NK-92 (cell line): ENCODE data around the gene IQSEC1.
"Not testable (repeated sequence)": the region's sequence is repeated elsewhere in the genome, so short reads cannot be mapped to it uniquely, and the experiment has no call there.

Source experiments
- DNase-seq: peaks from one replicate; lab custom pipeline; 2025; ENCODE audit not compliant: unreplicated experiment; lab: John Stamatoyannopoulos, UW

Gene IQSEC1

GRCh38 chr3:12882336-12883310 lies 190.6 kb downstream of the IQSEC1 start:
- no peak for DNase-seq

DNA sequence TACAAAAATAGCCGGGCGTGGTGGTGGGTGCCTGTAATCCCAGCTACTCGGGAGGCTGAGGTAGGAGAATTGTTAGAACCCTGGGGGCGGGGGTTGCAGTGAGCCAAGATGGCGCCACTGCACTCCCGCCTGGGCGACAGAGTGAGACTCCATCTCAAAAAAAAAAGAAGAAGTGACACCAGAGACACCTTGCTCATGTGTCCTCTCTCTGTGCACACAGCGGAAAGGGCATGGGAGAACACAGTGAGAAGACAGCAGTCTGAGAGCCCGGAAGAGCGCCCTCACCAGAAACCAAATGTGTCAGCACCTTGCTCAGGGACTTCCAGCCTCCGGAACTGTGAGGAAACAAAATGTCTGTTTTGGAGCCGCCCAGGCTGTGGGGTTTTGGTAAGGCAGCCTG lies 191.4 kb downstream of the IQSEC1 start:
- DNase-seq = not testable (repeated sequence)

- DNase-seq = no peak
Observed at GRCh38 chr3:12879191-12879815, 193.9 kb downstream of the IQSEC1 start.

DNA sequence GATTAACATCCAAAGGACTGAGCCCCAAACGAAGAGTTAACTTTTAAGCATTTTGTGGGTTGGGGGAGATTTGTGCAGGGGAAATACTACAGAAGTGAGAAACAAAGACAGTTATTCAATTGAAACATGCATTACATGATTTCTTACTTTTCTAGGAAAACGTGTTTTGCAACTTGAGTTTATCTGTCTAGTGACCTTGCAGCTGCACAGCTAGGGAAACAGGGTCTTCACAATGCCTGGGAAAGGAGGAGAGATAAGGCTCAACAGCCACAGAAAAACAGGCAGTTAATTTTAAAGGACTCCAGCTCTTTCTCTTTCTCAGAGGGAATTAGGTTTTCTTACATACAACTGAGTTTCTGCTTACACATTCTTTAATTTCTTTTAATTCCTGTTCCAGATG lies 194.5 kb downstream of the IQSEC1 start:
- not testable (repeated sequence) for DNase-seq

GRCh38 chr3:12878141-12878574 lies 195.1 kb downstream of the IQSEC1 start:
- DNase-seq = no peak

- no peak for DNase-seq
Observed at GRCh38 chr3:12877040-12877439, 196.2 kb downstream of the IQSEC1 start.

- DNase-seq = no peak
Observed at GRCh38 chr3:12875857-12876836, 197.1 kb downstream of the IQSEC1 start.

DNA sequence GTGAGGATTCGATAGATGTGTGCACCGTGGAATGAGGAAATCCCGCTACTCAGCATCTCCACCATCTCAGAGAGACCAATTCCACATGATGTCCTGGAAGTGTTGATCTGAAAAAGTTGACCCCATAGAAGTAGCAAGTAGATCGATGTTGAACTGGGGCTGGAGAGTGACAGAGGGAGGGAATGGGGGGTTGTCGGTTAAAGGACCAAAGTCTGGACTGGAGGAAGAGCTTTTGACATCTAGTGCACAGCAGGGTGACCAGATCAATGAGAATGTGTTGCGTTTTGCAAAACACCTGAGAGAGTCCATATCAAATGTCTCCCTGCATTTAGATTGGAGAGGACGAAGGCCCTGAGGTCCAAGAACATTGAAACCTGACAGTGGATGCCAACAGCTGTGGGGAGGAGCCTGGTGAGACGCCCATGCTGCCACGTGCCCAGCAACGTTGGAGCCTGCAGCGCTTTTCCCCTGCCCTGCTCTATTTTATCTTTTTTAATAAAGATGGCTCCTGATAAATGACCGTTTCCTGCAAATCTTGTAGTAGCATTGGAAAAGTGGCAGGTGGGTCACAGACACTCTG lies 201.7 kb downstream of the IQSEC1 start:
- DNase-seq = no peak

GRCh38 chr3:12870942-12871341 lies 202.3 kb downstream of the IQSEC1 start:
- no peak for DNase-seq

DNA sequence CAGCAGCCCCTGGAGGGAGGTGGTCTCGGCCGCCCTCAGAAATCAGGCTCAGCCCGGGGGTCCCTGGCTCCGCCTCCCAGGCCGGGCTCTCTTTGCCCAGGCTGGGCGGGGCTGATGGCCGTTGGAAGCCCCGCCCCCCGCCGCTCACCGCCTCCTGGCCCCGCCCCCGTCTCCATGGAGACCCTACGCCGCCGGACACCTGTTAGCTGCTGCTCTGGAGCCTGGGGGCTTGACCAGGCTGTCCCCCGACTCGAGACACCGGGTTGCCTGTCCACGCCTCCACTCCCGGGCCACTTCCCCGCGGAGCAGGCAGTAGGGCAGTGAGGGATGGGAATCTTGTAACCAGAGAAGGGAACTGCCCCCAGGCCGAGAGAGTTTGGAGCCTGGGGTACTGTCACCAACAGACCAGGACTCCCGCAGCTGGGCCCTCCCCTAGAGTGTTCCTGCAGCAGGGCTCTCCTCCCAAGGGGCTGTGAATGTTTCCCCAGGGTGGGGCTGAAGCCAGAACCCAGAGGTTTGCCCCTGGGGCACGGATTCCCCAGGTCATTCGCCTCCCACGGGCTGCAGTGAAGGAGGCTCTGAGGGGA lies 204.1 kb downstream of the IQSEC1 start:
- no peak for DNase-seq

- no peak for DNase-seq
Observed at GRCh38 chr3:12868039-12869034, 204.9 kb downstream of the IQSEC1 start.

DNA sequence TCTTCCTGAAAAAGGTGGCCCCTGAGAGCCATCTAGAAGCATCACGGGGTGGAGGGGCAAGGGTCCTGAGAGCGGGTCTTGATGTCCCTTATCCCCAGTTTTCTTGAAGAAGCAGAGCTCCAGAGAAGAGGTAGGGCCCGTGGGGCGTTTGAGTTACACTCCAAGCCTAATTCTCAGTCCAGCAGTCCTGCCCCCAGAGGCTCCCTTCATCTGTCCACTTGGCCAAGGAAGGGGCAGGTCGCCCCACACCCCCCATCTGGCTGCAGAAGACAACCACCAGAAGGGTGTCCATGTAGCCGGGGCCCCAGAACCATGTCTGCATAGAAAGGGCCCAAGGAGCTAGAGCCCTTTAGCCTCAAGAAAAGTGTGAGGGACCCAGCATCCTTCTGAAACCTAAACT lies 206.4 kb downstream of the IQSEC1 start:
- DNase-seq = no peak

DNA sequence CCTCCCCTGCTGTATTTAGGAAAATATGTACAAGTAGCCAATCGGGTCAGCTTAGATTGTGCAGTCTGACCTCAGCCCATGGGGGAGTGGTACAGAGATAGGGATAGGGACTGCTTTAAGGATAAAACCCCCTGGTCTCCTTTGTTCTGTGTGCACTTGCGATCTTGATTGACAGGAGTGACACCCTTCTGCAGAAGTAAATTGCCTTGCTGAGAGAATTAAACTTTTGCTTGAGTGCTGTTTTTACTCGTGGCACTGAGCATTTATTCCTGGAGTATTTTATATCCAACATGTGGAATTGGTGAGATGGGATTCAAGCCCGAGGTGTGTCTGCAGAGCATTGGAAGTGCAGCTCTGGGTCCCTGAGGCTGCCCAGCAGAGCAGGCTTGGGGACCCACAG lies 208.0 kb downstream of the IQSEC1 start:
- DNase-seq = no peak

GRCh38 chr3:12862387-12862786 lies 210.8 kb downstream of the IQSEC1 start:
- no peak for DNase-seq

GRCh38 chr3:12861611-12862010 lies 211.6 kb downstream of the IQSEC1 start:
- DNase-seq = no peak

GRCh38 chr3:12859840-12860239 lies 213.4 kb downstream of the IQSEC1 start:
- no peak for DNase-seq

GRCh38 chr3:12856626-12857025 lies 216.6 kb downstream of the IQSEC1 start:
- DNase-seq = no peak

DNA sequence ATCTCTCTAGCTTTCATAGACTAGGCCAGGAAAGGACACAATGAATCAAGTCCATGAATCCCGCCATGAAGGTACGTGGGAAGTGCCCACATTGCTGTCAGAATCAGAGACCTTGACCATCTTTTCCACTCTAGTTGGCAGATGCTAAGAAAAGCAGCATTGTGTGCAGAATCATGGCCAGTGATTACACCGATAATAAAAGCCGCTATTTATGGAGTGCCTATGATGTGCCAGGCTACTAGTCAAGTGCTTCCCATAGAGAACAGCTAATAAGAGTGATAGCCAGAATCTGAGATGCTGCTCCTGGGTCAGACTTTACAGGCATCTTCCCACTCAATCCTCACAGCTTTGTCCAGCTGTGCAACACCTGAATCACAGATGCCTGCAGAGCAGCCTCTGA lies 218.7 kb downstream of the IQSEC1 start:
- no peak for DNase-seq

- not testable (repeated sequence) for DNase-seq
Observed at GRCh38 chr3:12853847-12854246, 219.4 kb downstream of the IQSEC1 start.
